Jurkat, Clone E6-1 (cell line): ENCODE data around the gene OPCML.

ENCODE experiments used
- DNase-seq: peaks from one replicate; pipeline ENCODE4 v3.0.0-alpha.2; 2011; ENCODE audit warnings: low read depth, low spot score
- H3K4me3 ChIP-seq: 2 replicates; pipeline ENCODE4 v1.5.1; 2011; ENCODE audit warnings: mild to moderate bottlenecking, low read length, control low read depth, moderate library complexity

Gene OPCML

GRCh38 chr11:133443206-133443747 lies 89.0 kb downstream of the OPCML start:
- no peak overlapping the region for H3K4me3 ChIP-seq
- no peak for DNase-seq

DNA sequence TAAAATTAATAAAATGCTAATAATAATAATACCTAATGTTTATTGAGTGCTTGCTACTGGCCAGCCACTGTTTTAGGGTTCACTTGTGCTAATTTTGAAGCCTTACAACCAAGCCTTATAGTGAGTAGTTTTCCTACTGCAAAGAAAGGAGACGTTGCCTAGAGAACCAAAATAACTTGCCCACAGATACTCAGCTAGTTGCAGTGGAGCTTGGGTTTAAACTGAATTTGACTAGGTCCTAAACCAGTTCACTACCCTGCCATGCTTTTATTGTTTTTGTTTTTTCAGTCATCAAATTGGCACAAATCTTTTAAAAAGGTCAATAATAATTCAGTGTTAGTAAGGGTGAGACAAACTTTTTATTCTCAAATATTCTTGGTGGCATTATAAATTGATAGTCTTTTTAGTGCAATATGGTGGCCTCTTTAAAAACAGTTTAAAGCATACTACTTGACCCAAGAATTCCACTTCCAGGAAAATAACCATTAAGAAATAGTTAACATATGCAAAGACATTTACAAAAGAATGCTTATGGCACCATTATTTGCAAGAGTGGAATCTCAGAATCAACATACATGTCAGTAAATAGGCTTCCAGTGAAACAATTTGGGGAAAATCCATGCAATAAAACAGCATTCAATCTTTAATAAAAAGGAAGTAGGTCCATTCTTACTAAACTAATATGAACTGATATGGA lies 90.2 kb downstream of the OPCML start:
- H3K4me3 ChIP-seq: no peak overlapping the region
- DNase-seq: no peak

DNA sequence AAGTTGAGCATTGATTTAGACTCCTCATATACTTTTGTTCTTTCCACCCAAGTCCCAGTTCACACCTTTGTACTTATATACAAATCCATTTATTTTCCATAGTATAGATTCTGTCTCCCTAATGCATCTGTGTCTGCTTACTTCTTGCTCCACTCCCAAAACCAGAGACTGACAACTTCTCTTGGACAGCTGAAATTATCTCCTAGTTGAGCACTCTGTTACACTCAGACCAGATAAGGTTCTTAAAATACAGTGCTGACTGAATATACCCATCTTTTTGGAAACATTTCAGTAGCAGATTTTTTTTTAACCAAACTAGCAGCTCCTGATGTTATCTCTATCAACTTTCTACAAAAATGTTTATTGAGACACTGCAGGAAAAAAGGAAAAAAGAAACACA lies 106.3 kb downstream of the OPCML start:
- DNase-seq: no peak
- H3K4me3 ChIP-seq: no peak overlapping the region

DNA sequence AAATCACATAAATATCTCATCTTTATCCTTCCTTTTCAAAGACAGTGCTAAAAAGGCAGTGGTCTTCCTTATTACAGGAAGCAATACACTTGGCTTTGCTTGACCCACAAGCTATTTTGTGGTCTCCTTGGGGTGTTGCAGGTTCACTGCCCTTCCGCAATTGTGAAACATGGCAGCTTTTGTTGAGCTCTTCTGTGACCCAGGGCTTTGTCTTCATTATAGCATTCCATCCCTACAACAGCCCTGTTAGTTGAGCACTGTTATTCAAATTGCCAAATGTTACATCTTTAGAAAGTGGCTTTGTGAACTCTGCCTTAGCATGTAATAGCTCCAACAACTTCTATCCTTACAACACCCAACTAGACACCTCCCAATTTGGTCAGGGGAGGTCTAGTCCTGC lies 107.1 kb downstream of the OPCML start:
- DNase-seq: no peak
- no peak overlapping the region for H3K4me3 ChIP-seq

GRCh38 chr11:133418218-133418617 lies 114.1 kb downstream of the OPCML start:
- DNase-seq: no peak
- no peak overlapping the region for H3K4me3 ChIP-seq

GRCh38 chr11:133414506-133414905 lies 117.8 kb downstream of the OPCML start:
- DNase-seq: no peak

GRCh38 chr11:133413703-133414102 lies 118.6 kb downstream of the OPCML start:
- DNase-seq: no peak

More at GRCh38 chr11:133414506-133414905, 117.8 kb downstream of the OPCML start:
- no peak overlapping the region for H3K4me3 ChIP-seq

DNA sequence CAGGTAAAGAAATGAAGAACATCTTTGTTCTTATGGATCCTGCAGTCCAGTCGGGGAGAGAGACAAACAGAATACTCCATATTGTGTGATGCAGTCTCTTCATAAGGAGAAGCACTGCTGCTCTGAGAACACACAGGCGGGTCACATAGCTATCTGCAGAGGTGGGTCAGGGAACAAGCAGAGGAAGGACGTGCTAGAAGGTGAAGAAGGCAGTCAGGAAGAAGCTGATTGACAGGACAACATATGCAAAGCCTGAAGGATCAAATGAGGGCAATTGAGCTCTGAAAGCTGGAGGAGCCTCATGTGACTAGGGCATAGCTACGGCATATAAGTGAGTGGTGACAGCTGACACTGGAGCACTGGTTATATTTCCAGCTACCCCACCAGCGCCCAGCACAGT lies 122.5 kb downstream of the OPCML start:
- no peak overlapping the region for H3K4me3 ChIP-seq
- no peak for DNase-seq

More at GRCh38 chr11:133413703-133414102, 118.6 kb downstream of the OPCML start:
- H3K4me3 ChIP-seq: no peak overlapping the region

DNA sequence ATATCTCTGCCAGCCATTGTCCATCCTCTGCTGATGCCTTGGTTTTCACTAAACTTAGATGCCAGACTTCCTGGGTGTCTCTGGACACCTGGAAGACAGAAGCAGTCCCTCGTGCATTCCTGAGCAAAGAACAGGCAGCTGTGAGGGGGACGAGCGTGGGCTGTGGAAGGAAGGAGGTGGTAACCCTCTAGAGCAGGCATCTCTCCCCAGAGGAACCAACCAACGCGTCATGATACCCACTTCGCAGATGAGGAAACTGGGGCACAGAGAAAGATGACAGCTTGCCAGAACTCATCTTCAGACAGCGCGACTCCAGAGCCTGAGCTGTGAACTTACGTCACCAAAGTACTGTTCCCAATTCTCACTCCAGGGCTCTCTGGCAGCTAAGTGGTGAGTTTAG lies 123.4 kb downstream of the OPCML start:
- no peak for DNase-seq
- H3K4me3 ChIP-seq: no peak overlapping the region

DNA sequence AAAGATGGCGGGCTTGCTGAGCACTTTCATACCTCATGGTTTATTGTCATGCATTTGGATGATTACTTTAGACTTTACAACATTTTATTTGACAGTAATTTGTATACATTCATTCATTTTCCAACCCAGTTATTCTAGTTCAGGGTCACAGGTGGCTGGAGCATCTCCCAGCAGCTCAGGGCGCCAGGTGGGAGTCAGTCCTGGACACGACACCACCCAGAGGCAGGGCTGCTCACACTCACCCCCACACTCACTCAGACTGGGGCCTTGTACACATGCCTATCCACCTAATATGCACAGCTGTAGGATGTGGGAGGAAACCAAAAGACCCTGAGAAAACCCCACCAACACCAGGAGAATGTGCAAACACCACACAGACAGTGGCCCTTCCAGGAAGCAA lies 123.9 kb downstream of the OPCML start:
- no peak overlapping the region for H3K4me3 ChIP-seq
- DNase-seq: no peak

DNA sequence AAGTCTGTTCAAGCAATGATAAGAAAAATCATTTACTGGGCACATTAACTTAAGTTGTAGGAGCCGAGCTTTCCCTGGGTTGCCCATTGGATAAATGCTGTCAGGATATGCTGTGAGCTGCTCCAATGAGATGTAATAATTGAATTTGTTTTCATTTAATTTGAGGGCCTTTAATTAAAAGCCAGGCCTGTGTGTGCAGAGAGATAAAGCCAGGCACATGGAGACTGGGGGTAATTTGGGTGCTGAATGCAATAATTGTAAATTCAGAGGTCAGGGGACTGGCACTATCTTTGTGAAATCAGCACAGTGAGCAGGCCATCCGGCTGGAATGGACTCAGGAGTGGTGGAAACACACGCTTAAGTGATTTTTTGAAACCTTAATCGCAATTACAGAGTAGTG lies 125.8 kb downstream of the OPCML start:
- no peak for DNase-seq
- H3K4me3 ChIP-seq: no peak overlapping the region

GRCh38 chr11:133403900-133404299 lies 128.4 kb downstream of the OPCML start:
- no peak overlapping the region for H3K4me3 ChIP-seq
- peak; percentile 5 for DNase-seq

GRCh38 chr11:133402551-133402950 lies 129.8 kb downstream of the OPCML start:
- DNase-seq: no peak
- no peak overlapping the region for H3K4me3 ChIP-seq

DNA sequence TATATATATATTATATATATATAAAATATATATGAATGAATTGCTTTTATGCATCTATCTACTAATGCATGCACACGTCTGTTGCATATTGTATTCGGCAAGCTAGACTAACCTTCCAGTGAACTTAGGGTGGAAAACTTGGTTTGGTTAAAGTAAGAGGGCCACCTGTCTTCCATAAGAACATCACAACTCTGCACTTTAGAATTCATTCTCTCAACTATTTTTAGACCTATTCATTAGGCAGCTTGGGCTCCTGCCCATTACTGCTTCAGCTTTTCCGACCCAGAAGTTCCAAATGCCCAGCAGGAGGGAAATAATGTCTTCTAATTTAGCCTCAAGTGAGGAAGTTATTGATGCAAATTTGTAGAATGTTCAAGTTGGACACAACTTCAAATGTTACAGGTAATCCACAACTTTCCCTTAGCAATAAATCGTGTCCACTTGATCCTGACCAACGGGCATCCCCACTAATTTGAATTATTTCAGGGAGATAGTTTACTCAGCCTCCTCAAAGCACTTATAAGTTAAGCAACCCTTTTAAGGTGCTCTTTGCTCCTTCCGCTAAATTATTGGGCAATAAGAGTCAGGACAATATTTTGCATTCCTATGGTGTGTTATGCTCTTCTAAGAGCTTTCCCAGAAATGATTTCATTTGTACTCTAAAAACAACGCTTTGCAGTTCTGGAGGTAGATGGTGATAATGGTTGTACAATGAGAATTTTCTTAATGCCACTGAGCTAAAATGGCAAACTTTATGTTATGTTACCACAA lies 132.3 kb downstream of the OPCML start:
- DNase-seq: no peak
- no peak overlapping the region for H3K4me3 ChIP-seq

GRCh38 chr11:133399294-133399693 lies 133.0 kb downstream of the OPCML start:
- DNase-seq: no peak
- H3K4me3 ChIP-seq: no peak overlapping the region

DNA sequence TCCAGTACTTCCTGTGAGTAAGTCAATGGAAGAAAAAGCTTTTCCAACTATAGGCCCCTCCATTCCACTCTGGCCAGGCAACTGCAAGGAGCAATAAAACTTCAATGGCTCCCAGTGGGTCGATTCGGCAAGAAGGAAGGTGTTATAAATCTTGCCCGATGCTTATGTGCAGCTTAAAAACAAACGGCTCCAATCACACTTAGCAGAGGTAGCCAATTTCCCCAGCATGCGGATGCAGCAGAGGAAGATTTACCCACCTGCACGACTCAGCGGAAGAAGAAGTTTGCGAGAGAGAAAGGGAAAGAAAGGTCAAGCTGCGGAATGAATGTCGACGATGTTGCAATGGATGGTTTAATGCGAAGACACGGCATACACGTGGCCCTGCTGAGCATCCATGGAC lies 141.5 kb downstream of the OPCML start:
- DNase-seq: no peak
- no peak overlapping the region for H3K4me3 ChIP-seq

- H3K4me3 ChIP-seq: no peak overlapping the region
- no peak for DNase-seq
Measured at GRCh38 chr11:133388975-133389568, 143.2 kb downstream of the OPCML start.

- no peak for DNase-seq
- H3K4me3 ChIP-seq: no peak overlapping the region
Measured at GRCh38 chr11:133388260-133388659, 144.0 kb downstream of the OPCML start.

- DNase-seq: no peak
- H3K4me3 ChIP-seq: no peak overlapping the region
Measured at GRCh38 chr11:133386852-133387251, 145.4 kb downstream of the OPCML start.

DNA sequence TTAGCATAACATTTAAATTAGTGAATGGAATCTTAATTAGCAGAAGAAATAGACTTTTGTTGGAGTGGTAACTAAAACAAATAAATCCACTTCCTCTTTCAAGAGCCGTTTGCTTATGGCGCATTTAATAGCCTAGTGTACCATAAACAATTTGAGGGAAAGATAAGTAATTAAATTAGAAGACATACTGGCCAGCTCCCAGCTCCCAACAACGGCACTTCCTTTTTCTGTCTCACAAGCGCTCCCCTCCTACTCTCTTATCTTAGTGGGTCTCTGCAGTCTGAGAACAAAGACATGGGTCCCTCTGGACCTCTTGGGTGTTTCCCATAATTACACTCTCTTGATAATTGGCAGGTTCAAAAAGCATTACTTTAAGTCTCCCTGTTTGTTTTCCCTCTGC lies 146.0 kb downstream of the OPCML start:
- DNase-seq: no peak
- H3K4me3 ChIP-seq: no peak overlapping the region
